HG03460 (cell line): ENCODE measurements around the gene ALDH18A1.

Source experiments
- ATAC-seq: cut with Tn5 transposase; IDR thresholded peaks from one replicate; pipeline ENCODE4 v1.9.1; 2021; ENCODE audit not compliant: unreplicated experiment

The ALDH18A1 gene

GRCh38 chr10:95588025-95588424 is 68.5 kb downstream of the ALDH18A1 start:
- no peak for ATAC-seq

DNA sequence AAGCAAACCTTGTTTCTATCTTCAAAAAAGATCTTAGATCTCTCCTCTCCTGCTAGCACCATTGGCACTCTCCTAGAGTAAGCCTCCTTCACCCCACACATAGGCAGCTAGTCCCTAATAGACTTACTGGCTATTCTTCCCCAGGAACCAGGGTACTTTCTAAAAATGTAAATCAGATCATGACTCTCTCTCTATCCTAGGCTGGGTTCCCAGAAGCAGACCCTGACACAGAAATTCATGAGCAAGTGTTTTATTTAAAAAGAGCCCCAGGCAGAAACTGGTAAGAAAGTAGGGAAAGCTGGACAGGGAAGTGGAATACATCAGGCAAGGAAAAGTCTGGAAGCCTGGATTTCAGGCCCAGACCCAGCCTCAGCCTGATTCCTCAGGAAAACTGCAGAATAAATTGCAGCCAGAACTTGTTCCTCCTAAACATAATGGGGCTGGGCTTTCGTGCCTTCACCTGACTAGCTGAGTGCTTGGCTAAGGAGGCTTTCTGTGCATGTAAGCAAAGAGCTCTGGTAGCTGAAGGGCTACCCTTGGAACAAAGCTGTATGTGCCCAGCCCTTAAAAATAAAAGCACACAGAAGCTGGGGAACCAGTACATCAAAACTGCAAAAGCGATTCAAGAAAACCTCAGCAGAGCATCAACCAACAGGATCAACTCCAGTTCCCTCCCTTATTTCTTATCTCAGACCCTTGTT is 76.5 kb downstream of the ALDH18A1 start:
- no peak for ATAC-seq

GRCh38 chr10:95579292-95579691 is 77.2 kb downstream of the ALDH18A1 start:
- no peak for ATAC-seq

DNA sequence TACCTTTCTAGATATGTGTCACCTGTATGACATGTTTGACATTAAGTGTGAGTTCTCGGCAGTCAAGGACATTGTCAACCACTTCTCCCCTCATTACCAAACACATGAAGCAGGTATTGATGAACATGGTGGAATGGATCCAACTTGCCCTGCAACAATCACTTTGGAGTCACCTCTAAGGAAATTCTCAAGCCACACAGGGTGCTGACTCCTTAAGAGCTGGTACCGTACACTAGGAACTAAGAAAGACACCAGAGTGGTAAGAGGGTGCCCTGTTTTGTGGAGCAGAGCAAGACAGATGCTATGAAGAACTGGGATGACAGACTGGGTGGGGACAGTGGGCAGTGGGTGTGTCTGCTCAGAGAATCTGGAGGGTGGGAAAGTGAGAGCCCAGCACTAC is 77.9 kb downstream of the ALDH18A1 start:
- no peak for ATAC-seq

DNA sequence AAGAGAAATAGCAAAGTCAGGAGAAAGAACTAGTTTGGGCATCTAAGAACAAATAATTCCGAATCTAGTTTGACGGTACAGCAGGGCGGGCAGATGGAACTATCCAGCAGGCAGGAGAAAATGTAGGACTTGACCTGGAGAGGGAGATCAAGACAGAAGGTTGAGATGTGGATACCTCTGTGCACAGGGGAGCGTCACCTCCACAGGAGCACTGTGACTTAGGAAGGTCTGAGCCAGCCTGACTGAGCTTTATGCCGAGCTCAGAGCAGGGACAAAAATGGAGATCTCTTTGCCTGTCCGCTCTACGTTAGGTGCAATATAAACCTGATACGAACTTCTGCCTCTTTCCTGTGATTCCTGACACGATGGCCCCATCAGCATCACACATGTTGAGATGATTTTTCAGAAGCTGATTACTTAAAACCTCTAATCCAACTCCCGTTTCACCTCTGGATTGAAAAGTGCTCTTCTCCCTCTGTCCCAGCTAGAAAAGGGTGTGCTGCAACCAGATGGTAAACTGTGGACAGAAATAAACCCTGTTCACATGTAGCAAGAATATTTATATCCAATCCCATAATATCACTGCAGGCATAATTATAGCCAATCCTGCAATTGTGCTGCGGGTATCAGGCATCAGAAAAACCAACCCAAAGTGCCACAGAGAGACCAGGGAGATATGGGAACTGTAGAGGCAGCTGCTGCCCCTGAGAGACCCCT is 81.7 kb downstream of the ALDH18A1 start:
- ATAC-seq: no peak

GRCh38 chr10:95573964-95574604 is 82.4 kb downstream of the ALDH18A1 start:
- no peak for ATAC-seq

DNA sequence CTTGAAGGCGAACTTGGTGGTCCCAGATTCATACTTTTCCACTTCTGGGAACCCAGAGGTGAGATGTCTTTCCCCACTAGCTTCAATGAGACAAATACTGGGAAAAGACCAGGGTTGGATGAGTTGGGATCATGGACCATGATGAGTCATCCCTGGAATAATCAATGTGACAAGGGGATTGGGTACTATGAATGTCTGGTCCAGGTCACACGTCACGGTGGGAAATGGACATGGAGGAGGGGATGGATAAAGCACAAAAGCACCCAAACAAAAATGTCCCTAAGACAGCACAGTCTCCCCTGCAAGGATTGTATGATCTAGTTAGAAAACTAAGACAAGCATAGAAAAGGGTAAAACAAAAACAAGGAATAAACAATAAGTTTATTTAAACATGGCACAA is 83.0 kb downstream of the ALDH18A1 start:
- ATAC-seq: no peak

DNA sequence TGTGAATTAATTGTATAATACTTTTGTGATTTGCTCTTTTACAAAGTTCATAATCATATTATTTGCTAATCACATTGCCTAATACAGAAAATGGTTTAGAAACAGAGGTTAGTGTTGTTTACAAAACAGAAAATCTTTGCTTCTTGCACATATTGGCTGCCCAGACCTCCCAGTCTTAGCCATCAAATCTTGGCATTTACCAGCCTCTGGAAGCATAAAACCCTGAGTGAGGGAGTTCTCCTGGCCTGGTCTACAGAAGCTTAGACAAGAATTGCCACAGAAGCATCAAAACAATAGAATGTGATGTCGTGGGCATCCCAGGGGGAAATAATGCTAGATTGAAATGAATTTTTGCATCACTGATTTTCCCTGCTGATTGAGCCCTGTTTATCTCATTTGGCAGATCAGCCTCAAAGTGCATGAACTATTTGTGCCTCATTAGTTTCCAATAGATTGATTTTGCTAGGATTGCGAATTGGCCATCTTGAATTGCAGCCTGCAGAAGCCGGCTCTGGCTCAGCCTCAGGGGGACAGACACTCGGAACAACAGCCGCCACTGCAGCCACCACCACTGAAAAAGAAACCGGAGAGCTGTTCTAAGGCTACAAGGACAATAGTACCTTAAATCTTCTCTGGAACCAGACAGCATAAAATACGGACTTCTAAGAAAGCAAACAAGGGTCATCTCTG is 84.2 kb downstream of the ALDH18A1 start:
- ATAC-seq: no peak

- no peak for ATAC-seq
Observed at GRCh38 chr10:95571390-95571789, 85.1 kb downstream of the ALDH18A1 start.

- no peak for ATAC-seq
Observed at GRCh38 chr10:95569368-95569767, 87.1 kb downstream of the ALDH18A1 start.

DNA sequence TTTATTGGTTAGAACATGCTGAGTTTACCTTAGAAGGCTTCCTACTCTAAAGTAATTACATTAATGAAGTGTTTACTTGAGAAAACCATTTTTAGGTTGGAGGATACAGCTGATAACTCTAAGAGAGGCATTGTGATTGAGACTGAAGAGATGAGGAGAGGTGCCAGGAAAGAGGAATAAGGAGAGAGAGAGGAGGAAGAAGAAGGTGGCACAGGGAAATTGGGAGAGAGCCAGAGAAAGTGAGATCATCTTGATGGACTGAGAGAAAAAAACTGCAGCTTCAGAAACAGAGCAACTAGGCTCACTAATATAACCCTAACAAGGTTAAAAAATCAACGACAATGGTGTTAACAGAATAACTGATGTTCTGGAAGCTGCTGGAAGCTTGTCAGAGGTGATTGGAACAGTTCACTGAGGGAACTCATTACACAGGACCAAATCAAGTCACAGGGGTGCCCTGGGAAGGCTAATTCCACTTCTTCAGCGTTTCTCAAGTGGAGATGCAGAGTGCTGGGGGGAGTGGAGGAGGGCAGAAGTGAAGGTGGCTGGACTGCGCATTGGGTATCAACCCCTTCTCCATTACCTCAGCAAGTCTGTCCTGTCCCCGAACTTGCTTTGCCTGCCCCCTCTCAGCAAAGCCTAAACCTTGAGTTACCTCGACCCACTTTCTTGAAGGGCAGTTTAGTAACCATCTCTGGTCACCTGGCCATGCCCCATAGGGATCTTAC is 88.4 kb downstream of the ALDH18A1 start:
- ATAC-seq: no peak

GRCh38 chr10:95566136-95566535 is 90.4 kb downstream of the ALDH18A1 start:
- ATAC-seq: no peak

- no peak for ATAC-seq
Observed at GRCh38 chr10:95565336-95565735, 91.2 kb downstream of the ALDH18A1 start.

DNA sequence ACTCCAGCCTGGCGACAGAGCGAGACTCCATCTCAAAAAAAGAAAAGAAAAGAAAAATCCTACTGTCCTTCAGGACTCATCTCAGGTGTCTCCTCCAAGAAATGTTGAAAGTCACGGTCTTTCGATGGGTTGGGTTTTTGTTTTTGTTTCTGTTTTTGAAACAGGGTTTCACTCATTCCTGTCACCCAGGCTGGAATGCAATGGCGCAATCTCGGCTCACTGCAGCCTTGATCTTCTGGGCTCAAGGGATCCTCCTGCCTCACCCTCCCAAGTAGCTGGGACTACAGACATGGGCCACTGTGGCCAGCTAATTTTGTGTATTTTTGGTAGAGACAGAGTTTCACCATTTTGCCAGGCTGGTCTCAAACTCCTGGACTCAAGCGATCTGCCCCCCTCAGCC is 92.2 kb downstream of the ALDH18A1 start:
- no peak for ATAC-seq

GRCh38 chr10:95562341-95562965 is 94.1 kb downstream of the ALDH18A1 start:
- ATAC-seq: no peak

GRCh38 chr10:95561864-95562177 is 94.7 kb downstream of the ALDH18A1 start:
- ATAC-seq: no peak

- peak; percentile 99 for ATAC-seq
Observed at GRCh38 chr10:95561177-95561863, 95.2 kb downstream of the ALDH18A1 start, which contains the start of gene SORBS1. SORBS1 (minus strand) TSS chr10:95561371; CDS start chr10:95441135, 120,236 bp downstream.

DNA sequence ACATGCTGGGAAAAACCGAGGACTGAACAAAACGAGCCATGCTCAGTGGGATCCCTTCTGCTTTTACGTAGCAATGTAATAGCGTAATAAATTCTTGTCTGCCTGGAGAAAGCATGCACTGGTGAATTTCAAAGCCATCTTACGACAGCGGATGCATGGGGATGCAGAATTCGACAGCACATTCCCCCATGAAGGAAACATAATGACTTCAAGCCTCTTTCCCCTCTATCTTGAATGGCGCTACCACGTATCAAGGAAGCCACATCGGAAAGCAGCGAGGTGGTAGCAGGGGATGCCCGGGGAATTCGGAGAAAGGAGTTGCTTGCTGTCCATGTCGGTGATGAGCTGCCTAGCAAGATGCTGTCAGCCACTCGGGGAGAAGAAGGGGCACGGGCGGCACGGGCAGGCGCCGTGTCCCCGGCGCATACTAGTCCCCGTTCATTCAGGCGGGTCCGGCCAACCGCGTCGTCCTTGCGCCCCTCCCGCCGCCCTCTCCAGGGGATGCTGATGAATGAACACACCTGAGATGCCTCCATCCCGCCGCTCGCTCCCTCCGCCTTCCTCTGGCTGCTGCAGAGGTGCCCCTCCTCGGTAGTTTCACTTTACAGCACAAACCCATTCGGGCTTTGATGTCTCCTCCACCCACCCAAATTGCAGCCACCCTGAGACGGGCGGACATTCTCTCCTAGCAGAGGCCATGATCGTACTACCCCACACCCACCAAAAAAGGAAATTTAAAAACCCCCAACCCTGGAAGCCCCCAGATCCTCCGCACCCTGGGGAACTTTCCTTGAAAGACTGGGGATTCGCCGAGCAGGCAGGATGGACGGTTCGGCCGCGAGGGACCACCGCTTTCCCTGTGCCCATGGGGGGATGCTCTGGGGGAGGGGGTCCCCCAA is 96.0 kb downstream of the ALDH18A1 start:
- ATAC-seq: no peak

- no peak for ATAC-seq
Observed at GRCh38 chr10:95559896-95560277, 96.6 kb downstream of the ALDH18A1 start.
